Stimulated activated naive B cell treated with anti-CD40 and anti-IgM and Interleukin-4, amounts not matched to agents 10 μg/mL and 1 μg/mL and 100 μg/mL, for 72 hours (primary cell): ENCODE data around the gene PALM.

Source experiments
- ATAC-seq, 2 donors: fragments of 150-1000 bp; cut with Tn5 transposase; replicated peaks; 2 replicates each; pipeline ENCODE4 v1.10.0; 2021; ENCODE audit warnings: moderate library complexity in 1 of 2
- DNase-seq: peaks from one replicate; pipeline ENCODE4 v3.0.0; 2021
- H3K27ac Mint-ChIP-seq: one replicate; pipeline ENCODE4 v1.8.0; 2022; ENCODE audit warnings: mild to moderate bottlenecking, mixed read lengths
- H3K27me3 Mint-ChIP-seq, 2 donors: one replicate each; pipeline ENCODE4 v1.8.0; 2022; ENCODE audit warnings: mixed read lengths in 2 of 2
- H3K36me3 Mint-ChIP-seq, 2 donors: one replicate each; pipeline ENCODE4 v1.8.0; 2022; ENCODE audit warnings: mixed read lengths in 2 of 2, mild to moderate bottlenecking in 1 of 2
- H3K4me1 Mint-ChIP-seq, 2 donors: one replicate each; pipeline ENCODE4 v1.8.0; 2022; ENCODE audit warnings: mixed read lengths in 2 of 2, mild to moderate bottlenecking in 1 of 2
- H3K4me3 Mint-ChIP-seq, 2 donors: one replicate each; pipeline ENCODE4 v1.8.0; 2022; ENCODE audit warnings: mild to moderate bottlenecking in 2 of 2, mixed read lengths in 2 of 2, moderate library complexity in 1 of 2
- H3K9me3 Mint-ChIP-seq, 2 donors: one replicate each; pipeline ENCODE4 v1.8.0; 2022; ENCODE audit warnings: mixed read lengths in 2 of 2, mild to moderate bottlenecking in 1 of 2

PALM gene

DNA sequence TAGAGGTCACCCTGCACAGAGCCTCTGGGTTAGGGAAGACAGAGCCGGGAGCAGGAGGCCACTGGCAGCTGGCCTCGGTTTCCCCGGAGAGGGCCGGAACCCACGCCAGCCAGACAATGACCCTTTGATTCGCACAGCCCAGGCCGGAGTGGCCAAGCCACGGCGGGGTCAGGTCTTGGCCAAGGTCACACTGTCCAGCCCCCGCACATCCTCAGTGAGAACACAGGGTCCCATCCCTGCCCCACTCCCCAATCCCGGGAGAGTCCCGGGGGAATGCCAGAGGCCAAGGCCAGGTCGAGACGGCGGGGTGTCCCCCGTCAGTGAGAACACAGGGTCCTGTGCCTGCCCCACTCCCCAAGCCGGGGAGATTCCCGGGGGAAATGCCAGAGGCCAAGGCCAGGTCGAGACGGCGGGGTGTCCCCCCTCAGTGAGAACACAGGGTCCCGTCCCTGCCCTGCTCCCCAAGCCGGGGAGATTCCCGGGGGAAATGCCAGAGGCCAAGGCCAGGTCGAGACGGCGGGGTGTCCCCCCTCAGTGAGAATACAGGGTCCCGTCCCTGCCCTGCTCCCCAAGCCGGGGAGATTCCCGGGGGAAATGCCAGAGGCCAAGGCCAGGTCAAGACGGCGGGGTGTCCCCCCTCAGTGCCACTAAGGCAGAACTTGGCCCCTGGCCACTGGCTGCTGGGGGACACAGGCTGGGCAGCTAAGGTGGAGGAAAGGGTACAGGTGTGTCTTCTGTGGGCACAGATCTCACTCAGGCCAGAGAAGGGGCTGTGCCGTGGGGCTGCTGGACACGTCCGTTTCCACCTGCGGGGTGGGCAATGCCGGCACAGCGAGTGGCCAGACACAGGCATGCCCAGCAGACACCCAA, 34.2 kb upstream of the PALM start:
- H3K36me3 Mint-ChIP-seq = peaks cover 1 to 3% of the 10 kb centered on the region in 2 donors

DNA sequence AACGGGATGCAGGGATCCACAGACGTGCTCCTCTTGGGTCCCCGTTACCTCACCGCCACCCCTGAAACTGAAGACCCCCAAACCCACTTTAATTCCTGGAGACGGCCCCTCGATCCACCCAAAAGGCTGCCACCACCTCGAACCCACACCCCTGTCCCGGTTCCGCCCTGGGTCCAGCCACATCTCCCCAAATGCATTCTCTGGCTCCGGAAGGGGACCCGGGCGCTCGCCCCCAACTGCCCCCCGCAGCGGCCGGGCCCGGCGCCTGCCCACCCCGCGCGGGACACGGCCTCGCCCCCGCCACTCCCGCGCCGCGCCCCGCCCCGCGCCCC, 32.8 kb upstream of the PALM start:
- Mint-ChIP-seq H3K9me3 (no peaks in the 10 kb centered on the region), H3K4me1 (peaks cover 15 to 18% of the 10 kb centered on the region in 2 donors), H3K36me3 (peaks cover 1 to 3% of the 10 kb centered on the region in 2 donors), H3K27ac (no peak overlapping the region), H3K27me3 (peaks cover 13 to 22% of the 10 kb centered on the region in 2 donors), H3K4me3 (no peak overlapping the region)
- DNase-seq (no peak), ATAC-seq (no peak)

More for the DNA sequence above, 34.2 kb upstream of the PALM start:
- peaks cover 13 to 28% of the 10 kb centered on the region in 2 donors for H3K27me3 Mint-ChIP-seq
- DNase-seq (no peak), ATAC-seq (no peak)
- no peaks in the 10 kb centered on the region for H3K9me3 Mint-ChIP-seq
- peaks cover 13 to 18% of the 10 kb centered on the region in 2 donors for H3K4me1 Mint-ChIP-seq
- H3K27ac Mint-ChIP-seq = no peak overlapping the region
- no peak overlapping the region for H3K4me3 Mint-ChIP-seq

DNA sequence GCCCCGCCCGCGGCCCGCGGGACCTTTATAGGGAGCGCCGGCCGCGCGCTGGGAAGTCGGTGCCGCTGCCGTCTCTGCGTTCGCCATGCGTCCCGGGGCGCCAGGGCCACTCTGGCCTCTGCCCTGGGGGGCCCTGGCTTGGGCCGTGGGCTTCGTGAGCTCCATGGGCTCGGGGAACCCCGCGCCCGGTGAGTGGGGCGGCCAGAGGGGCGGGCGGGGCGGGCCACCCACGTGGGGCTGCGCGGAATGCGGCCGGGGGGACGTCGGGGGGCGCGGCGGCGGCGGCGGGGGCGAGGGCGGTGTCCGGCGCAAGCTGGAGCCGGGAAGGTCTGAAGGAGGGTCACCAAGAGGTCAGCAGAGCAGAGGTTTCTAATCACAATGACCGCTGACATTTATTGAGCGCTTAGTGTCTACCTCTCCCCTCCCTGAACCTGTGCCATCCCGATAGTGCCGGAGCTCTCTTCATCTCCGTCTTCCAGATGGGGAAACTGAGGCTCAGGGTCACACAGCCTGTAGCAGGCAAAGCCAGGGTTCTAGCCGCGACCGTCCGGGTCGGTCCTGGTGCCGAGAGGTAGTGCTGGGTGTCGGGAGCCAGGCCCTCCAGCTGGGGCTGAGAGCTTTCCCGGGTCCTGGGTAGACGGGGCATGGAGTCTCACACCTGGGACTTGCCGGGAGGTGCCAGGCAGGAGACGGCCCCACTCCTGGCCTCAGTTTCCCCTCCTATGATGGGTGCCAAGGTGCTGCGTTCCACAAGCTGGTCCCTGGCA, 32.2 kb upstream of the PALM start, which contains the start of gene FSTL3:
FSTL3 (plus strand) TSS at position 54 of the 767 bp plus-strand sequence; CDS start at position 86, 32 bp downstream.
- ATAC-seq = no peak
- H3K27ac Mint-ChIP-seq = peak within 1 kb of the TSS; percentile 21
- H3K4me1 Mint-ChIP-seq = peaks cover 15 to 18% of the 10 kb centered on the region in 2 donors
- no peak for DNase-seq
- H3K4me3 Mint-ChIP-seq = peak within 1 kb of the TSS in 1 of 2 donors; percentile 30
- H3K9me3 Mint-ChIP-seq = no peaks in the 10 kb centered on the region
- peaks cover 1 to 3% of the 10 kb centered on the region in 2 donors for H3K36me3 Mint-ChIP-seq
- peaks cover 13 to 22% of the 10 kb centered on the region in 2 donors for H3K27me3 Mint-ChIP-seq

DNA sequence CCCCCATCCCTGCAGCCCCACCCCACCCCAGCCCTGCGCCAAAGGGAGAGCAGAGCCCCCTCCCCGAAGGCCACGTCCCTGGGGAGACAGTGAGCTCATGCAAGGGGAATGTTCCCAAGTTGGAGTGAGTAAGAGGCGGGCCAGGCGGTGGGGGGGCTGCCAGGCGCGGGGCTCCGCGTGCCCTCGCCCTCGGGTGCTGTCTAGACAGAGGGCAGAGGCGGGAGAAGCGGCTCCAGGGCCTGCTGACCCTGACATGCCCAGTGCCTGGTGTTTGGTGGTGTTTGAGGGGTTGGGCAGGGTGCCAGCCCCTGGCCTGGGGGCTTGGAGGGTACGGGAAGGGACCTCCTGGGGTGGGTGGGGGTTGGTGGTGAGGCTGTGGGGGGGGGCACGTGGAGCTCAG, 31.5 kb upstream of the PALM start:
- no peak for ATAC-seq
- peaks cover 13 to 22% of the 10 kb centered on the region in 2 donors for H3K27me3 Mint-ChIP-seq
- peaks cover 15 to 18% of the 10 kb centered on the region in 2 donors for H3K4me1 Mint-ChIP-seq
- H3K4me3 Mint-ChIP-seq = no peak overlapping the region
- H3K27ac Mint-ChIP-seq = no peak overlapping the region
- H3K9me3 Mint-ChIP-seq = no peaks in the 10 kb centered on the region
- DNase-seq = no peak
- H3K36me3 Mint-ChIP-seq = peaks cover 1 to 3% of the 10 kb centered on the region in 2 donors

DNA sequence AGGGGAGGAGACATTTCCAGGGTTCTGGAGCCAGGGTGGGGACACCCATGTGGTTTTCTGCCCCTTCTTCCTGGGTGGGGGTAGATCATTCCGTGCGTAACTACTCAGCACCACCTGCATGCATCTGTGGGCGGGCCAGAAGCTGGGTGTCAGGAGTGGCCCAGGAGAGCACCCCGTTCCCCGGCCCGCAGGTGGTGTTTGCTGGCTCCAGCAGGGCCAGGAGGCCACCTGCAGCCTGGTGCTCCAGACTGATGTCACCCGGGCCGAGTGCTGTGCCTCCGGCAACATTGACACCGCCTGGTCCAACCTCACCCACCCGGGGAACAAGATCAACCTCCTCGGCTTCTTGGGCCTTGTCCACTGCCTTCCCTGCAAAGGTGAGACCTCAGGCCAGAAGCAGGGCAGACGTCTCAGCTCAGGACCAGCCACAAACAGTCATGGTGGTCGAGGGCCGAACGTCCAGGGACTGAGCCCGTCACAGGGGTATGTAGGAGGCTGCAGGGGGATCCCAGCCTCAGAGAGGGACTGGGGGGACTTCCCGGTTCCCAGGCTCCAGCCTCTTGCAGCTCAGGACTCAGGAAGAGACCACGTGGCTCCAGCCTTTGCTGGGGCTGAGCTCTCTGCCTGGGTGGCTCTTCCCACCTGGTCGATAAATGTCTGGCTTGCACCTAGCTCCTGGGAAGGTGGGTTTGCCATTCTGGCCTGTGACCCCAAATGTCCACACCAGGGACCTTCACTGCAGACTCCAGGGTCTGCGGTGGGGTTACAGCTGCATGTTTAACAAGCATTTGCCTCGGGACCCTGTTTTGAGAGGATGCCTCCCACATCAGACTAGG, 30.9 kb upstream of the PALM start:
- Mint-ChIP-seq H3K9me3 (no peaks in the 10 kb centered on the region), H3K4me3 (no peak overlapping the region), H3K27ac (no peak overlapping the region), H3K36me3 (peaks cover 1 to 3% of the 10 kb centered on the region in 2 donors), H3K27me3 (peaks cover 13 to 22% of the 10 kb centered on the region in 2 donors), H3K4me1 (peaks cover 15 to 18% of the 10 kb centered on the region in 2 donors)
- no peak for DNase-seq
- ATAC-seq = no peak

DNA sequence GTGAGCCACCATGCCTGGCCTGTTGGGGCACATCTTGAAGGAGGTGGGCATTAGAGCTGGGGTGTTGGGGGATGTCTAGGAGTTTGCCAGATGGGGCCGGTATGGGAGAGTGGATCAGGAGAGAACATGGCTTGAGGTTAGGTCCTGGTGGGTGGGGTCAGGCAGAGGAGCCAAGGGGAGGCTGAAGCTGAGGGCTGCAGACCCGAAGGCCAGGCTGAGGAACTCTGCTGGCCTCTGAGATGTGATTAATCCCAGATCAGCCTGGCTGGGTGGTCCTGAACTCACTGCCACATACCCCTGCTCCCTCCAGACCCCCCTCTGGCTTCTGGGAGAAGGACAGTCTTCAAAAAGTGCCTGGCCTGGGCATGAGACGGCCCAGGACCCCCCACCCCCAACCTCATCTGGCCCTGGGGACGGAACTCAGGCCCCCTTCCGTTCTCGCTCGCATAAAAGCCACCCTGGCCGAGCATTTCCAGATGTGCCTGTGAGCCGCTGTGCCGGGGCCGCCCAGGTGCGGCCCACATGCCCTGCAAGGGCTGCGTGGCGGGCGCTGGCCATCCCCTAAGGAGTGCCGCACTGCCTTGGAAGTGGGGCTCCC, 29.8 kb upstream of the PALM start:
- Mint-ChIP-seq H3K4me1 (peaks cover 11 to 18% of the 10 kb centered on the region in 2 donors), H3K4me3 (peak overlapping the region; percentile 78 to 79), H3K9me3 (no peaks in the 10 kb centered on the region), H3K36me3 (peaks cover under 1 to 1% of the 10 kb centered on the region in 2 donors), H3K27me3 (peaks cover 8 to 16% of the 10 kb centered on the region in 2 donors), H3K27ac (peak overlapping the region; percentile 71)
- no peak for DNase-seq
- no peak for ATAC-seq

DNA sequence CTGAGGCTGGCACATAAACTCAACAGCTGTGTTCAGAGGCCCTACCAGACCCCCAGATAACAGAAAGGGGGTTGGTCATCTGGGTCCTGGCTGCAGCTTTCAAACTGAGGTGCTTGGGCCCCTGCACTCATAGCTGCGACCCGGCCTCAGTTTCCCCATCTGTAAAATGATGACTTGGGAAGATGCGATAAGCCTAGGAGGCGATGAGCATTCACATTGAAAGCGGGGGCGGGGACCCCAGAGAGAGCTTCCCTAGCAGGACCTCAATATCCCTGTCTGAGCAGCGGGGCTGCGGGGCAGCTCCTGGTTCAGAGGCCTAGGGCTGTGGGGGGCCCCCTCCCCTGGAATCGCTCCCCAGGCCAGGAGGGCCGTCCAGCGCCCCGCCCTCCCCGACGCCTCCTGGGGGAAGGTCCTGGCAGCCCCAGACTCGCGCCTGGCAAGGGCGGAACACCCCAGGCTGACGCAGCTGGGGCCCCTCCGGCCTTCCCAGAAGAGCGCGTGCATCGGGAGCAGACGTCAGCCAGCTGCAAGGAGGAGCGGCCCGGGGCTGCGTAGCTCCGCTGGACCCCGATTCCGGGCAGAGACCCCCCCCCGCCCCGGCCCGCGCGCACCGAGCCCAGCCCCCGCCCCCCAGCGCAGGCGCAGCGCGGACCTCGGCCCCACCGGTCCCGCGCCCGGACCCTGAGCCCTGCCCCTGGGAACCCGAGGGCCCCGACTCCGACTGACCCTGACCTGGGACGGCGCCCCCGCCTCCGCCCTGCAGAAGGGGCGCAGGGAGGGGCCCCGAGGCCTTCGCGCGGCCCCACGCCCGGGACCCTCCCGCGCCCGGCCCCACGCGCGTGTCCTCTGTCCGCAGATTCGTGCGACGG, 29.1 kb upstream of the PALM start:
- Mint-ChIP-seq H3K27me3 (peaks cover 6 to 12% of the 10 kb centered on the region in 2 donors), H3K4me3 (peak overlapping the region; percentile 78 to 79), H3K36me3 (peaks cover 0 to 1% of the 10 kb centered on the region in 2 donors), H3K4me1 (peaks cover 11 to 18% of the 10 kb centered on the region in 2 donors), H3K27ac (peak overlapping the region; percentile 67), H3K9me3 (no peaks in the 10 kb centered on the region)
- ATAC-seq = peak; percentile 4 to 10
- DNase-seq = no peak

DNA sequence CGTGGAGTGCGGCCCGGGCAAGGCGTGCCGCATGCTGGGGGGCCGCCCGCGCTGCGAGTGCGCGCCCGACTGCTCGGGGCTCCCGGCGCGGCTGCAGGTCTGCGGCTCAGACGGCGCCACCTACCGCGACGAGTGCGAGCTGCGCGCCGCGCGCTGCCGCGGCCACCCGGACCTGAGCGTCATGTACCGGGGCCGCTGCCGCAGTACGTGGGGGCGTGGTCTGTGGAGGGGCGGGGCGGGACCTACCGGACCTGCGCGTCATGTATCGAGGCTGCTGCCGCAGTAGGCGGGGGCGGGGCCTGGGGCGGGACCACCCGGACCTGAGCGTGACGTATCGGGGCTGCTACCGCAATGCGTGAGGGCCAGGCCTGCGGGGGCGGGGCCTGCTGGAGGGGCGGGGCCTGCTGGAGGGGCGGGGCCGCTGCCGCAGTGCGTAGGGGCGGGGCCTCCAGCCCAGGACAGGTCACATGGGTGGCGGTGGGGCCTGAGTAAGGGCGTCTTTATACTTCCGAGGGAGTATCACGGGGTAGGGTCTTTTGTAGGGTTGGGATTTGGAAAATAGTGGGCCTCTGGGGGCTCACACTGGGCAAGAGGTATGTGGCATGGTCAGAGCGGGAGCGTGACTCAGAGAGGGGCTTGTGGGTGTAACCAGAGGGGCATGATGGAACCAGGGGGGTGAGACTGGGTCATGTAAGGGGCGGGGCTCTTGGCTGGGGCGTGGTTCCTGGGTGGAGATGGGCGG, 28.3 kb upstream of the PALM start:
- Mint-ChIP-seq H3K27me3 (peaks cover under 1 to 5% of the 10 kb centered on the region in 2 donors), H3K9me3 (no peaks in the 10 kb centered on the region), H3K27ac (peak overlapping the region; percentile 97), H3K36me3 (peaks cover 0 to 1% of the 10 kb centered on the region in 2 donors), H3K4me1 (peaks cover 7 to 14% of the 10 kb centered on the region in 2 donors), H3K4me3 (peak overlapping the region; percentile 89 to 90)
- DNase-seq = peak; percentile 95
- peak; percentile 84 to 85 for ATAC-seq

DNA sequence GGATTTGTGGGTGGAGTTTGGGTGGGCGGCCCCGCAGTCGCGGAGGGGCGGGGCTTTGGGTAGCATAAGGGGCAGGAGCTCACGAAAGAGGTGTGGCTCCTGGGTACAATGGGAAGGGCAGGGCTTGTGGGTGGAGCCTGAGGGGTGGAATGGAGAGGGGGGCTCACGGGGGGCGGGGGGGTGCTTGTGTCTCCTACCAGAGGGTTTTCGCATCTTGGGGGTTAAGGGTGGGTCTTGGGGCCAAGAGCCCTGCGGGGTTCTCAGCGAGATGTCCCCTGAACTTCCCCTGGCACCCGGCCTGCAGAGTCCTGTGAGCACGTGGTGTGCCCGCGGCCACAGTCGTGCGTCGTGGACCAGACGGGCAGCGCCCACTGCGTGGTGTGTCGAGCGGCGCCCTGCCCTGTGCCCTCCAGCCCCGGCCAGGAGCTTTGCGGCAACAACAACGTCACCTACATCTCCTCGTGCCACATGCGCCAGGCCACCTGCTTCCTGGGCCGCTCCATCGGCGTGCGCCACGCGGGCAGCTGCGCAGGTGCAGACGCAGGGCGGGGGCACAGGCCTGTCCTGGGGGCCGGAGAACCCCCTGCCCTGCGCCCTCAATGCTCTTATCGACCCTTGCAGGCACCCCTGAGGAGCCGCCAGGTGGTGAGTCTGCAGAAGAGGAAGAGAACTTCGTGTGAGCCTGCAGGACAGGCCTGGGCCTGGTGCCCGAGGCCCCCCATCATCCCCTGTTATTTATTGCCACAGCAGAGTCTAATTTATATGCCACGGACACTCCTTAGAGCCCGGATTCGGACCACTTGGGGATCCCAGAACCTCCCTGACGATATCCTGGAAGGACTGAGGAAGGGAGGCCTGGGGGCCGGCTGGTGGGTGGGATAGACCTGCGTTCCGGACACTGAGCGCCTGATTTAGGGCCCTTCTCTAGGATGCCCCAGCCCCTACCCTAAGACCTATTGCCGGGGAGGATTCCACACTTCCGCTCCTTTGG, 27.4 kb upstream of the PALM start:
- H3K36me3 Mint-ChIP-seq = peaks cover 0 to 1% of the 10 kb centered on the region in 2 donors
- peak overlapping the region; percentile 89 to 90 for H3K4me3 Mint-ChIP-seq
- H3K4me1 Mint-ChIP-seq = peaks cover 7 to 10% of the 10 kb centered on the region in 2 donors
- peak overlapping the region; percentile 97 for H3K27ac Mint-ChIP-seq
- DNase-seq (peak; percentile 40), ATAC-seq (peak in 1 of 2 donors; percentile 60)
- H3K27me3 Mint-ChIP-seq = no peaks in the 10 kb centered on the region
- no peaks in the 10 kb centered on the region for H3K9me3 Mint-ChIP-seq

DNA sequence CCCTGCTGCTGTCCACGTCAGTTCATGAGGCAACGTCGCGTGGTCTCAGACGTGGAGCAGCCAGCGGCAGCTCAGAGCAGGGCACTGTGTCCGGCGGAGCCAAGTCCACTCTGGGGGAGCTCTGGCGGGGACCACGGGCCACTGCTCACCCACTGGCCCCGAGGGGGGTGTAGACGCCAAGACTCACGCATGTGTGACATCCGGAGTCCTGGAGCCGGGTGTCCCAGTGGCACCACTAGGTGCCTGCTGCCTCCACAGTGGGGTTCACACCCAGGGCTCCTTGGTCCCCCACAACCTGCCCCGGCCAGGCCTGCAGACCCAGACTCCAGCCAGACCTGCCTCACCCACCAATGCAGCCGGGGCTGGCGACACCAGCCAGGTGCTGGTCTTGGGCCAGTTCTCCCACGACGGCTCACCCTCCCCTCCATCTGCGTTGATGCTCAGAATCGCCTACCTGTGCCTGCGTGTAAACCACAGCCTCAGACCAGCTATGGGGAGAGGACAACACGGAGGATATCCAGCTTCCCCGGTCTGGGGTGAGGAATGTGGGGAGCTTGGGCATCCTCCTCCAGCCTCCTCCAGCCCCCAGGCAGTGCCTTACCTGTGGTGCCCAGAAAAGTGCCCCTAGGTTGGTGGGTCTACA, 25.9 kb upstream of the PALM start:
- Mint-ChIP-seq H3K4me1 (peaks cover 7 to 10% of the 10 kb centered on the region in 2 donors), H3K9me3 (no peaks in the 10 kb centered on the region), H3K27me3 (no peaks in the 10 kb centered on the region), H3K4me3 (no peak overlapping the region), H3K27ac (no peak overlapping the region), H3K36me3 (peaks cover 0 to 1% of the 10 kb centered on the region in 2 donors)
- no peak for ATAC-seq
- no peak for DNase-seq

DNA sequence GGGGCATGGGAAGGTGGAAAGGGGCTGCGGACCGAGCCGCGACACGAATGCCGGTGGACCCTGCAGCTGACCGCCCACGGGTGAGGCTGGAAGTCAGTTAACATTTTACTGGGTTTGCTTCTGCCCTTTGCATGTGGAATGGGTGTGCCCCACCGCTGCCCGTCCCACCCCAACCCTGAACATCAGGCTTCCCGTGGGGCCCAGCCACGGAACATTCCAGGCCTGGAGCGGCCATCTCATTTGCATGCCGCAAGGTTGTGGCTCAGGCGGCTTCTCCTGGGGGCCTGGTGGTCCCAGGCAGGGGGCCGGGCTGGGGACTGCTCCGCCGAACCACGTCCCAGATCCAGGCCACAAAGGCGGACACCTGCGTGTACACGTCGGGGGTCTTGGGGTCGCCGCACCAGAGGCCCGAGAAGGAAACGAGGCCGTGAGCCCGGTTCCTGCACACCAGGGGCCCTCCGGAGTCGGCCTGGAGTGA, 23.2 kb upstream of the PALM start:
- Mint-ChIP-seq H3K4me3 (no peak overlapping the region), H3K27ac (no peak overlapping the region), H3K9me3 (peaks cover 0 to 1% of the 10 kb centered on the region in 2 donors), H3K4me1 (peaks cover 0 to 2% of the 10 kb centered on the region in 2 donors), H3K36me3 (no peaks in the 10 kb centered on the region), H3K27me3 (peaks cover 0 to 9% of the 10 kb centered on the region in 2 donors)
- ATAC-seq (no peak), DNase-seq (no peak)
